Activated B cell treated with CpG ODN at 0.5 μM for 24 hours (primary cell): ENCODE data around the gene OTUB1. TPM values are rescaled to one million over a fixed set of nuclear protein-coding genes. Genes with fewer than 3 reads are reported as not detected.

Source experiments
- ATAC-seq: fragments of 200-7000 bp; cut with Tn5 transposase; one replicate; pipeline ENCODE4 v1.10.0; 2021; ENCODE audit warnings: low read depth, mild to moderate bottlenecking, moderate library complexity
- CTCF ChIA-PET: fragments of 350-600 bp; sonication (Branson Sonifier 250); formaldehyde crosslinking; loops from one replicate; lab custom pipeline; 2021; ENCODE audit warnings: antibody characterized with exemption; lab: Charles Lee
- POLR2A ChIA-PET: fragments of 350-600 bp; sonication (Branson Sonifier 250); formaldehyde crosslinking; loops from one replicate; lab custom pipeline; 2021; ENCODE audit warnings: antibody characterized with exemption; lab: Charles Lee
- DNase-seq: peaks from one replicate; pipeline ENCODE4 v3.0.0; 2022
- H3K27ac Mint-ChIP-seq: one replicate; pipeline ENCODE4 v1.8.0; 2020; ENCODE audit warnings: mixed read lengths
- H3K27me3 Mint-ChIP-seq: one replicate; pipeline ENCODE4 v1.8.0; 2021; ENCODE audit warnings: mixed read lengths
- H3K36me3 Mint-ChIP-seq: one replicate; pipeline ENCODE4 v1.8.0; 2021; ENCODE audit warnings: low read depth, mixed read lengths
- H3K4me1 Mint-ChIP-seq: one replicate; pipeline ENCODE4 v1.8.0; 2021; ENCODE audit warnings: mixed read lengths
- H3K4me3 Mint-ChIP-seq: one replicate; pipeline ENCODE4 v1.8.0; 2020; ENCODE audit warnings: mild to moderate bottlenecking, mixed read lengths
- H3K9me3 Mint-ChIP-seq: one replicate; pipeline ENCODE4 v1.8.0; 2020; ENCODE audit warnings: mixed read lengths
- intact Hi-C: fragments of 100-400 bp; cut with micrococcal nuclease; formaldehyde crosslinking; loops from one replicate; pipeline ENCODE4 v1.15.1; 2024
- total RNA-seq: library from RNA; stranded (reverse); gene quantifications from 2 replicates; pipeline ENCODE4 v1.2.3, GENCODE V29; 2022
- TF ChIP-seq, protein P1 (sequence below): fragments of 200-600 bp; IDR thresholded peaks from one replicate; pipeline ENCODE4 v1.8.0; 2022; ENCODE audit warnings: antibody characterized with exemption, mild to moderate bottlenecking

Gene OTUB1
- total RNA-seq, 1 donor from 2014 or later, result 87.4 TPM

DNA sequence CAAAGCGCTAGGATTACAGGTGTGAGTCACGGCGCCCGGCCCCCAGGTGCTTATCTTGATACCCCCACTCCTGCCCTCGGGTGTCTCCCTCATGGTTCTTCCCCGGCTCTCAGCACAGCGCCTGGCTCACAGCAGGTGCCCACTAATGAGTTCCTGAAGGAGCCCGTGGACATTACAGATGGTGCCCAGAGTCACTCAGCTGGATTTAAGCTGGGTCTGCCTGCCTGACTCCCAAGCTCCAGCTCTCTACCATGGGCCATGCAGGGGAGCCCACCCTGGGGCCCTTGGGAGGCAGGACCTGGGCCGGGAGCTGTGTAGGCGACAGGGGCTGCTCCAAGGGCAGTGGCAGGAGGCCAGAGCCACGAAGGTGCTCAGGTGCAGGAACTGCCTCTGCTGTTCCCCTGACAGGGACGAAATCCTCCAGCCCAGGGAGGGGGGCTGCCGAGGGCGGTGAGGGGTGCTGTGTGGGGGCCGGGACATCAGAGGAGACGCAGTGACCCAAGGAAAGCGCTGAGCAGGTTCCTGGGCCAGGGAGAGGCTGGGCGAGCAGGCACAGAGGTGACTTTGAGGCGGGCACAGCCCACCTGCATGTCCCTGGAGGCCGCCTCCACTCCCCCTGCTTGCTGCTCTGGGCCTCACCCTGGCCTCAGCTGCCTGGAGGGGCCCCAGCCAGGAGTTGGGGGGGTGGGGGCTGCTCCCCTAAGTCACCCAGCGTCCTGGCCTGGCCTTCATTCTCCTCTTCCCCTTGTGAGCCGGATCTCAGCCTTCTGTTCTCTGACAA lies 34.9 kb downstream of the OTUB1 start:
- H3K4me1 Mint-ChIP-seq, result no peaks in the 10 kb centered on the region
- H3K4me3 Mint-ChIP-seq, result no peak overlapping the region
- DNase-seq (no peak), ATAC-seq (no peak)
- H3K27ac Mint-ChIP-seq, result no peak overlapping the region
- intact Hi-C loops, result no loop called here
- ChIA-PET CTCF (no interaction called here), POLR2A (no interaction called here)
- H3K9me3 Mint-ChIP-seq, result no peaks in the 10 kb centered on the region
- TF ChIP-seq, protein P1, sequence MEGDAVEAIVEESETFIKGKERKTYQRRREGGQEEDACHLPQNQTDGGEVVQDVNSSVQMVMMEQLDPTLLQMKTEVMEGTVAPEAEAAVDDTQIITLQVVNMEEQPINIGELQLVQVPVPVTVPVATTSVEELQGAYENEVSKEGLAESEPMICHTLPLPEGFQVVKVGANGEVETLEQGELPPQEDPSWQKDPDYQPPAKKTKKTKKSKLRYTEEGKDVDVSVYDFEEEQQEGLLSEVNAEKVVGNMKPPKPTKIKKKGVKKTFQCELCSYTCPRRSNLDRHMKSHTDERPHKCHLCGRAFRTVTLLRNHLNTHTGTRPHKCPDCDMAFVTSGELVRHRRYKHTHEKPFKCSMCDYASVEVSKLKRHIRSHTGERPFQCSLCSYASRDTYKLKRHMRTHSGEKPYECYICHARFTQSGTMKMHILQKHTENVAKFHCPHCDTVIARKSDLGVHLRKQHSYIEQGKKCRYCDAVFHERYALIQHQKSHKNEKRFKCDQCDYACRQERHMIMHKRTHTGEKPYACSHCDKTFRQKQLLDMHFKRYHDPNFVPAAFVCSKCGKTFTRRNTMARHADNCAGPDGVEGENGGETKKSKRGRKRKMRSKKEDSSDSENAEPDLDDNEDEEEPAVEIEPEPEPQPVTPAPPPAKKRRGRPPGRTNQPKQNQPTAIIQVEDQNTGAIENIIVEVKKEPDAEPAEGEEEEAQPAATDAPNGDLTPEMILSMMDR, result no peak
- no peaks in the 10 kb centered on the region for H3K27me3 Mint-ChIP-seq
- no peaks in the 10 kb centered on the region for H3K36me3 Mint-ChIP-seq

DNA sequence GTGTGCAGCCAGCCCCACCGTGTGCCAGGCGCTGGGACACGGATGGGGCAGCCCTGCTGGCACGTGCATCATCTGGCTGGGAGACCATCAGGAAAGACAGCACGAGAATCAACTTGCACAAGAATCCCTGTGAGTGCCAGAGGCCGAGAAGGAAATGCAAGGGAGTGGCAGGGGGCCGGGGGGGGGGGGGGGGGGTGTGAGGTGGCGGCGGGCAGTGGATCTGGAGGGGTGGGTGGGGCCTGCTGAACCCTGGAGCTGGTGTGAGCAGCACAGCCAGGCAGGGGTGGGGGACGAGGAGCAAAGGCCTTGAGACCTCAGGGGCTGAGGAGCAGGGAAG lies 35.5 kb downstream of the OTUB1 start:
- Mint-ChIP-seq H3K27me3 (peaks cover 3% of the 10 kb centered on the region), H3K4me3 (no peak overlapping the region), H3K9me3 (no peaks in the 10 kb centered on the region), H3K27ac (no peak overlapping the region), H3K4me1 (no peaks in the 10 kb centered on the region), H3K36me3 (no peaks in the 10 kb centered on the region)
- TF ChIP-seq, protein P1, result no peak
- intact Hi-C loops, result no loop called here
- ATAC-seq (no peak), DNase-seq (no peak)
- ChIA-PET POLR2A (no interaction called here), CTCF (no interaction called here)

DNA sequence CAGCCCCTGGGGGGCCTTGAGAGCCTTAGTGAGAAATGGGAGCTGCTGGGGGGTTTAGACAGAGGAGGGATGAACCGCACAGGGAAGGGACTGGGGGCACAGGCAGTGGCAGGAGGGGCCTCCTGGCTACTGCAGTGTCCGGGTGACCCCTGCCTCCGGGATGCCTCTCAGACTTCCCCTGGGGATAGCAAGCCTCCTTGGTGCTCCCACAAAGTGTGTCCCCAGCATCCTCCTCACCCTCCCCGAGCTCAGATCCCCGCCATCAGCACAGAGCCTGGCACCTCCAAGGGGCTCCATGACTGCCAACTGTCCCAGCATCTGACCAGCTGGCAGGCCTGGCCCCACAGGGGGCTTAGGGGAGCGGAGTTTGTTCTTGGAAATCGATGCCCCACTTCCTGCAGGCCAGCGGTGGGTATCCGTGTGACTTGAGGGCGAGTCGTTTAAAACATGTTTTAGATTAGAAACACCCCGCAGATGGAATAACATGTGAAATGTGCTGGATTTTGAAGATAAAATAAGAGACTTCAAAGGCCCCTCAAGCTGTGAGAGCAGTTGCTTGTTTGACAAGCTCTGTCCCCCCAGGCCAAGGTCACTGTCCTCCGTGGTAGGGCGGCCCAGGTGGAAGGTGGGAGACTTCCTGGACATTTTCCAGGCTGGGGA lies 36.0 kb downstream of the OTUB1 start:
- intact Hi-C loops, result no loop called here
- Mint-ChIP-seq H3K9me3 (no peaks in the 10 kb centered on the region), H3K4me3 (no peak overlapping the region), H3K27me3 (peaks cover 9% of the 10 kb centered on the region), H3K4me1 (no peaks in the 10 kb centered on the region), H3K27ac (no peak overlapping the region), H3K36me3 (no peaks in the 10 kb centered on the region)
- DNase-seq, result no peak
- TF ChIP-seq, protein P1, result no peak
- POLR2A ChIA-PET, result no interaction called here
- CTCF ChIA-PET, result no interaction called here
- no peak for ATAC-seq

DNA sequence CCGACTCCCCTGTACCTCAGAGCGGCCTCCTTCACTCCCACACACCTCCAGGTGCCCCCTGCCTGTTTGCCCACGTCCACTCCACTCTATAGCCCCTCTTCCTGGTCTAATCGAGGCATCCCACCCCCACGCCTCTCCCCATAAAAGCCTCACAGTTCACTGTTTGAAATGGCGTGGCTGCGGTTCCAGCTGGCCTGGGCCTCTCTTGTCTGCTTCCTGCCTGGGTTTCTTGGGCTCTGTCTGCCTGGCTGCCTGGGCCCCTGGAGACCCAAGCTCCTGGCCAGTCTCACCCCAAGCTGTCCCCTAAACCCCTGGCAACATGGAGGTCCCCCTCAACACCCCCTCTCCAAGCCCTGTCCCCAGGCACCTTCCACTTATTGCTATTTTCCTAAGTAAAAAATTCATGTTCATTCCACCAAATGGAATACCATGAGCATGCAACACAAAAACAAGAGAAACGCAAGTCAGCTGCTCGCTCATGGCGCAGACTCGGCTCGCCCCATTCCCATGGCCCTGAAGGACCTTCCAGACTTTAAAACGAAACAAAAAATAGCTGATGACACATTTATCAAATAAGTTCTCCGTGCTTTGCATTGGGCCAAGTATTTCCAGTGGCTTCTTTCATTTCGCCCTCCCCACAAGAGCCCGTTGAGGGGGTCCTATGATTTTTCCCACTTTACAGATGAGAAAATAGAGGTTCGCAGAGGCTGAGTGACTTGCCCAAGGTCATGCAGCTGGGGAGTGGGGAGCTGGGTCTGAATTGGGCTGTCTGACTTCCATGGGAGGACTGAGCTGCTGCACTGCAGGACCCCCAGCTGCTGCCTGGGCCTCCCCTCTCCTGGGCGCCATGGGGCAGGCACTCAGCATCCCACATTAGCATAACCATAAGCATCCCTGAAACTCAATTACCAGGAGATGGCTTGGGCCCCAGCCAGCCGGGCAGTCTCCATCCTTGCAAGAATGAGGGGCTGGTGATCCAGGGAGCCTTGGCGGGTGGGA lies 37.8 kb downstream of the OTUB1 start:
- POLR2A ChIA-PET, result no interaction called here

More for the DNA sequence above, 37.8 kb downstream of the OTUB1 start:
- H3K27ac Mint-ChIP-seq, result no peak overlapping the region
- no peaks in the 10 kb centered on the region for H3K36me3 Mint-ChIP-seq
- peaks cover 16% of the 10 kb centered on the region for H3K27me3 Mint-ChIP-seq
- H3K4me3 Mint-ChIP-seq, result no peak overlapping the region
- H3K9me3 Mint-ChIP-seq, result no peaks in the 10 kb centered on the region
- DNase-seq, result no peak
- CTCF ChIA-PET, result no interaction called here
- intact Hi-C loops, result no loop called here
- TF ChIP-seq, protein P1, result no peak
- no peak for ATAC-seq
- H3K4me1 Mint-ChIP-seq, result no peaks in the 10 kb centered on the region
